Posterior vena cava (tissue), 2 donors: Measurements from ENCODE around the gene GNG4. TPM values are rescaled to one million over a fixed set of nuclear protein-coding genes. Genes with fewer than 3 reads are reported as not detected.
"Not testable (repeated sequence)": the region's sequence is repeated elsewhere in the genome, so short reads cannot be mapped to it uniquely, and the experiment has no call there.

Experiments
- DNase-seq: peaks from one replicate; pipeline ENCODE4 v3.0.0-alpha.2; 2020; ENCODE audit warnings: low spot score
- intact Hi-C, 2 donors: fragments of 100-400 bp; cut with DNase I; formaldehyde crosslinking; loops; one replicate each; pipeline versions ENCODE4 v1.14.1 to v1.14.2; 2022 to 2023
- total RNA-seq, 2 donors: library from RNA; stranded (reverse); fragmentation: NEBNext Ultra II Directional; extraction: Animal tissue kit (Norgen Biotek cat#: 25700); gene quantifications; one replicate each; pipeline ENCODE4 v1.2.1, GENCODE V29; 2021
- donor health status: DM: yes; HTN: yes; CAD: no.
- donor health status: DM: yes; HTN: yes; CAD: no.

GNG4 gene
- total RNA-seq, 2 donors from 2014 or later, result 0.32 to 0.38 TPM

DNA sequence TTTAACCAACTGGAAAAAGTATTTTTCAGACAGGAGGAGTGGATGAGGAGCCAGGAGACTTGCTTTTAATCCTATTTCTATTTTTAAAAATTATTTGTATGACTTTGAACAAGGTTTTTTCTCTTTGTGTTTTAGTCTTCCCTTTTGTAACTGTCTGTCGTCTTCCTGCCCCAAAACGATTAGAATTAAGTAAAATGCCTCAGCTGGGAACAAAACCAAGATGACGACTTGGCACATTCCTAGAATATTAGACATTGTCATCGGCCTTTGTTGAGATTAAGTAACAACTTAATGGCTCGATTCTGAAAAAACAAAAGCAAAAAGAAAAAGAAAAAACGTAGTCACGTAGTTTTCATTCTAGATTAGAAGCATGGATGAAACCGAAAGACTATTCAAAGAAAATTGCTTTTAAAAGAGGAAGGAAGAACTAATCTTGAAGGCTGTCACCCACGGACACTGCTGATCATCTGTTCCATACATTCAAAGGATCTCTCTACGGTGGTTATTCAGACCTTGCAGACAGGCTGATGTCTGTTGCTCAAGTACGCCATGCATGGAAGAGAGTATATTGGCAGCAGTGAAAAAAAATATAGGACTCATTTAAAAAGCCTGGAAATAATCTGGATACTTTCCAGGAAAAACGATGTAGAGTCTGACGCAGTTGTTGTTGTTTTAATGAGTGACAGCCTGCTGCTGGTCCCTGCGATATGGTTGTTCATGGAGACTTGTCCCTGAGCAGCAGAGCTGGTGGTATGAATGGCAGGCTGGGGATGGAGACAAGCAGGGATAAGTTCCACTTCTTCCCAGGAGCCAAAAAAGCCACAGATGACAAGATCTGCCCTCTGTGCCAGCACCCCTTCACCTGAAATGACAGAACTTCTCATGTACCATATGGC, 16.8 kb downstream of the GNG4 start:
- intact Hi-C loops, result no loop called here
- peak; percentile 14 for DNase-seq

DNA sequence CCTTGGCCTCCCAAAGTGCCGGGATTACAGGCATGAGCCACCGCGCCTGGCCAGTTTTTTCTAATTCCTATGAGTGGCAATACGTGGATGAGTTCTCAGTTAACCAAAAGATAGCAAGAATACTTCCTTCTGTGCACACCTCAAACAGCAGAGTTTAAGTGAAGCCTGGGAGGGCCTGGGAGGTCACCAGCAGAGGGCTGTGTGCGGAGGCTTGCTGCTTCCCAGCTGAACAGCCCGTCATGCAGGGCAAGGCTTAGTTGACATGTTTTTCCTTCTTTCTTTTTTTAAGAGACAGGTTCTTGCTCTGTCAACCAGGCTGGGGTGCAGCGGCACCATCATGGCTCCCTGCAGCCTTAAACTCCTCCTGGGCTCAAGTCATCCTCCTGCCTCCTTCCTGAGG, 17.8 kb downstream of the GNG4 start:
- DNase-seq, result peak; percentile 26
- intact Hi-C loops, result no loop called here

DNA sequence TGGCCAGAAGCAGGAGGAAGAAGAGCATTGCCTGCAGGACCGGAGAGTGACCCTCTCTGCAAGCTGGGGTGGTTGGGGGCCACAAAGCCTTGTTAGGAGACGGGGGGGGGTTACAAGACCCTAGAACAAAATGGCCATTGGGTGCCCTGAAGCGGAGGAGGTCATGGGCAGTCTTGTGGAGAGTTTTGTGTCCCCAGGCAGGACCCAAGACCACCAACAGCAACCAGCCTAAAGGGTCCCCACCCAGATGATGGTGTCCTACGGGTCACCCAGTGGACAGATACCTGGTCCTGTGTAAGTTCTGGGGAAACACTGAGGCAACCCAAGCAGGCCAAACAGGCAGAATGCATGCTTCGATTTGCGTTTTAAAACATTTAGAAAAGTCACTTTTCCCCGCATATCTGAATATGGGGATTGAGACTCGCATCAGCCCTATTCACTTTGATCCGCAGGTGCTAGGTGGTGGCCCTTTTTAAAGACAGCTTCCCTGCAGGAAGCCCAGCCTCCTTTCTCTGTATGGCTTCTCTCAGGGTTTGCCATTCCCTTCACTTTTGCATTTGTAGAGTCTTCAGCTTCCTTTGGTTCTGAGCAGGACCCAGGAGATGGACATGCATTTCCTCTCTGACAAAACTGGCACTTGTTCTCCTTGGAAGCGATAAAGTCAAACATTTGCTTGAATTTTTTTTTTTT, 21.1 kb downstream of the GNG4 start:
- no peak for DNase-seq
- intact Hi-C loops, result no loop called here

DNA sequence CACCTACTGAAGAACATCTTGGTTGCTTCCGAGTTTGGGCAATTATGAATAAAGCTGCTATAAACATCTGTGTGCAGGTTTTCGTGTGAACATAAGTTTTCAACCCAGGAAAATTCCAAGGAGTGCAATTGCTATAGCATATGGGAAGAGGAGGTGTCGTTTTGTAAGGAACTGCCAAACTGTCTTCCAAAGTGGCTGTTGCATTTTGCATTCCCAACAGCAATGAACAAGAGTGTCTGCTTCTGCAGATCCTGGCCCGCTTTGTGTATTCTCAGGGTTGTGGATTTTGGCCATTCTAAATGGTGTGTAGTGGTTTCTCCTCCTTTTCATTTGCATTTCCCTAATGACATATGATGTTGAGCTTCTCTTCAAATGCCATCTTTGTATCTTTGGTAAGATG, 23.8 kb downstream of the GNG4 start:
- intact Hi-C loops, result loop anchor here in 1 of 2 donors (2.0 kb wide), 1 partner anchor 71 kb away; no protein-coding TSS in a partner anchor
- no peak for DNase-seq

DNA sequence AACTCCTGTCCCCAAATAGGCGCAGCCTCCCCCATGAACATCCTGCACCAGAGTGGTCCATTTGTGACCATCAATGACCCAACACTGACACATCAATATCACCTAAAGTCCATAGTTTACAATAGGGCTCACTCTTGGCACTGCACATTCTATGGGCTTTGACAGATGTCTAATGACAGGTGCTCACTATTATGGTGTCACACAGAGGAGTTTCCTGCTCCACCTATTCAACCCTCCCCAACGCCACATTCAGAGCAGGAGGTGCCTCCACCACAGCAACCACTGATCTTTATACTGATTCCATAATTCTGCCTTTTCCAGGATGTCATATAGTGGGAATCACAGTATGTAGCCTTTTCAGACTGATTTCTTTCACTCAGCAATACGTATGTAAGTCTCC, 24.2 kb downstream of the GNG4 start:
- intact Hi-C loops, result loop anchor here in 1 of 2 donors (2.0 kb wide), 1 partner anchor 71 kb away; no protein-coding TSS in a partner anchor
- no peak for DNase-seq

DNA sequence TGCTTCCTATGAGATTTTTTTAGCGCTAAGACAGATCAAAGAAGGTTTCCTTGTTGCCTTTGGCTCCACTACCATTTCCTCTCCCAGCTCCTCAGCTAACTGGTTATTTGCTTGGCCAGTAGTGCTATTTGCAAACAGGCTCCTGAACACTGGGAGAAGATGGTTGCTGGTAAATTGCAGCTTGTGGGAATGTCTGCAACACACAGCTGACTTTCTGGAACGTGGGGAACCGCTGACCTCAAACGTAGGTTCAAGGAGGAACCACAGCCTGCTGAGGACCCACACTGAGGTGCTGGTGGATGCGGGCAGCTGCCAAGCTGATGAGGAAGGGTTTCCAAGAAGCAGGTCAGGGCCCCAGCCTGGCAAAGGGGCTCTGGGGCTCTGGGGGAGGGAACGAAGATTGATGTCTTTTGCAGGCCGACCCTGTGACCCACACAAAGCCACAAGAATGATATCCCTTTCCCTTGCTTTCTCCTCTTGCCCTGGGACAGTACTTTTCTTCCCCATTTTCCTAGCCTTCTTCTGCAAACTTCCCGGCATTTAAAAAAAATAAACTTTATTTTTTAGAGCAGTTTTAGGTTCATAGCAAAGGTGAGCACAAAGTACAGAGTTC, 24.8 kb downstream of the GNG4 start:
- intact Hi-C loops, result loop anchor here in 1 of 2 donors (2.0 kb wide), 1 partner anchor 70 kb away; no protein-coding TSS in a partner anchor
- DNase-seq, result no peak

DNA sequence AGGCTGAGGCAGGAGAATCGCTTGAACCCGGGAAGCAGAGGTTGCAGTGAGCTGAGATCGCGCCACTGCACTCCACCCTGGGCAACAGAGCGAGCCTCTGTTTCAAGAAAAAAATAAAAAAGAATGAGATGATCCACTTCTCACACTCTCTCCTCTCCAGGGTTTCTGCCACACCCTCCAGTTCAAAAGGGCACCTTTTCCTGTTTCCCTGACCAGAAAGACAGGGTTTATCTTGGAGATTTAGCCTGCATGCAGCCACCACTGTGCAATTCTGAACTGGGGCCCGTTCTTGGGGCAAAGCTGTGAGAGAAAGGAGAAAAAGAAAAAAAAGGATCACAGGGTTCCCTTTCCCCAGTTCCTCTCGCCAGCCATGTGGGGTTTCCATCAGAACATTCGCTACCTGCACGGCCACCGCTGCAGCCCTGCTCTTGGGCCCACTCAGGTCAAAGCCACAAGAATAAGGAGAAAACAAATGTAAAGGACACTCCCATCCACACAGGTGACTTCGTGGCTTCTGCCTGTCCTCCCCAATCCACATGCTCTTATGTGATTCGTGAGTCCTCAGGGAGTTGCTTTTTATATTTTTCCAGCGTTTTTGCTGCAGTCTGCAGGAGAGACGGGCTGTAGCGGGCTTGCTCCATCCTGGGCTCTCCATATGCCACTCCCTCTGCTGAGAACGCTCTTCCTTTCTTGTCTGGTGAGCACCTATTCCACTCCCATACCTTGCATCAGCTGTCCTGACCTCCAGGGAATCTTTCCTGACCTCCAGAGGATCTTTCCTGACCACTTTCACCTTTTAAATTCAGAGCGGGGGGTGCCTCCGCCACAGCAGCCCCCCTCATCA, 26.4 kb downstream of the GNG4 start:
- intact Hi-C loops, result no loop called here
- DNase-seq, result no peak

DNA sequence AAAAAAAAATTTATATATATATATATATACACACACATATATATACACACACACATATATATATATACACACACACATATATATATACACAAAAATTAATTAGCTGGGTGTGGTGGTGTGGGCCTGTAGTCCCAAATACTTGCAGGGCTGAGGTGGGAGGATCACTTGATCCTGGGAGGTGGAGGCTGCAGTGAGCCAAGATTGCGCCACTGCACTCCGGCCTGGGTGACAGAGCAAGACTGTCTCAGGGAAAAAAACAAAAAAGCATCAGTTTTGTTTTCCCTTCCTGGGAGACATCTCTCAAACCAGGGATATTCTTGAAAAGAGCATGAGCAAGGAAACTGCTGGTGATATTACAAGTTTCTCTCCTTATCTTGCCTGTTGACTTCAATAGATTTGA, 30.4 kb downstream of the GNG4 start:
- intact Hi-C loops, DNase-seq: not testable (repeated sequence)

DNA sequence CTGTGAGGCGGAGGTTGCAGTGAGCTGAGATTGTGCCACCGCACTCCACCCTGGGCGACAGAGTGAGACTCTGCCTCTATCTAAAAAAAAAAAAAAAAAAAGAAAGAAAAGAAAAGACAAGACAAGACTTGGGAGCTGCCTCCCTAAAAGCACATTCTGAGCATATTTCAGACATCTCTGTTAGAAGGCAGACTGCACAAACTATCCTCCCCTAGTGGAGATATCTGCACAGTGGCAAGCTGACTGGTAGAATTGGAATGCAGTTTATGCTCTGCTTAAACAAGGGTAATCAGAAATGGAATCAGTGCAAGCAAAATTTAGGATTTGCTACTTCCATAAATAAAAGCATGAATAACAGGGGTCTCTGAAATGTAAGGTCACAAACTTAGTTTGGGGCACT, 31.8 kb downstream of the GNG4 start:
- no peak for DNase-seq
- intact Hi-C loops, result no loop called here

DNA sequence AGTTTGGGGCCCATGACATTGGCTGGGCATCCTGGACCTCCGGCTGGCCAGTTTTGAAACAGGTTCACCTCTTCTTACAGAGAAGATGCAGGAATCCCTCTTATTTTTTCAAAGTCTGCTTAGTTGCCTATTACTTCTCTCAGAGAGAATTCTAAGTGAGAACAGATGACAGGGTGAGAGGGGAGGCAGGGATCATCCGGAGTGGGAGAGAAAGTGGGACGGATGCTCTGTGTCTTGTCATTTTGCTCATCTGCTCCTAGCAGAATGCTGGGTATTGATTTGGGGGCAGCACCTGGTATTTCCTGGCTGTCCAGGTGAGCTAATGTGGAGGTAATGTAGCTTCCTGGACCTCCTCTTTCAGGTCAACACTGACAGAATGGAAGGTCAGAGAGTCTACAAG, 32.4 kb downstream of the GNG4 start:
- DNase-seq, result no peak
- intact Hi-C loops, result no loop called here

DNA sequence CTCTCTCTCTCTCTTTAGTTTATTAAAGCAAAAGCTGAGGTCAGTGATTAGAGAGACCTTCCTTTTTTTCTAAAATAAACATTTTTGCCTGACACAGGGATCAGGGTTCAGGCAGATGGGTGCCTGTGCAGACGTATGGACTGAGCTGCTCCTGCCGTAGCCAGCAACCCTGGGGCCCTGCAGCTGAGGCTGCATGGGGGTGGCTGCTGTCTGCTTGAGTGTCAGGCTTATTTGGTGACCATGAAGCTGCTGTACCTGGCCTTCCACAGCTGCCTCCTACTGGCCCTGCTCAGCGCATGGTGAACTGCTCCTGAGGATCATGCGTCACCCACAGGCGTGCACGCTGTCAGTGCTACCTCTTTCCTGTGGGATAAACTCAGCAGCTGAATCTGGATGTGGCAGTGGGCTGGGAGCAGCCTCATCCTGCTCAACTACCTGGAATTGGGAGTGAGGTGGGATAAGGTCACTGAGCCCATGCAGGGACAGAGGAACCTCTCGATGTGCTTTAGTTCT, 35.1 kb downstream of the GNG4 start:
- no peak for DNase-seq
- intact Hi-C loops, result no loop called here

DNA sequence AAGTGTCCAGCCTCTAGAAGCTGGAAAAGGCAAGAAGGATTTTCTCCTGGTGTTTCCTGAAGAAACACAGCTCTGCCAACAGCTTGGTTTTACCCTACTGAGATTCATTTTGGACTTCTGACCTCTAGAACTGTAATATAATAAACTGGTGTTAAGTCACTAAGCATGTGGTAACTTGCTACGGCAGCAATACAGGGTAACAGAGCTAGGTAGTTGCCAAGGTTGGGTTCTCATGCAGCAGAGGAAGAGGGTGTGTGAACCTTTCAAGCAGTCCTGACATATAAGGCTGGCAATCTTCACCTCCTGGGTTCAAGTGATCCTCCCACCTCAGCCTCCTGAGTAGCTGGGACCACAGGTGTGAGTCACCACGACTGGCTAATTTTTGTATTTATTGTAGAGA, 36.0 kb downstream of the GNG4 start:
- DNase-seq, result no peak
- intact Hi-C loops, result no loop called here

DNA sequence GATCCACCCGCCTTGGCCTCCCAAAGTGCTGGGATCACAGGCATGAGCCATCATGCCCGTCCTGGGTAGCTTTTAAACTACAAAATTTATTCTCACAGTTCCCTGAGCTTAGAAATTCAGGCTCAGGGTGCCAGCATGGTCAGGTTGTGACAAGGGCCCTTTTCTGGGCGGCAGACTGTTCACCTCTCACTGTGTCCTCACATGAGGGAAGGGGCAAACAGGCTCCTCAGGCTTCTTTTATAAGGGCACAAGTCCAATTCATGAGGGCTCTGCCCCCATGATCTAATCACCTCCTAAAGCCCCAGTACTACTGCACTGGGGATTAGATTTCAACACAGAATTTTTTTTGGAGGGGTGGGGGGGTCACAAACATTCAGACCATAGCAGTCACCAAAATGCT, 36.8 kb downstream of the GNG4 start:
- intact Hi-C loops, result no loop called here
- DNase-seq, result no peak

DNA sequence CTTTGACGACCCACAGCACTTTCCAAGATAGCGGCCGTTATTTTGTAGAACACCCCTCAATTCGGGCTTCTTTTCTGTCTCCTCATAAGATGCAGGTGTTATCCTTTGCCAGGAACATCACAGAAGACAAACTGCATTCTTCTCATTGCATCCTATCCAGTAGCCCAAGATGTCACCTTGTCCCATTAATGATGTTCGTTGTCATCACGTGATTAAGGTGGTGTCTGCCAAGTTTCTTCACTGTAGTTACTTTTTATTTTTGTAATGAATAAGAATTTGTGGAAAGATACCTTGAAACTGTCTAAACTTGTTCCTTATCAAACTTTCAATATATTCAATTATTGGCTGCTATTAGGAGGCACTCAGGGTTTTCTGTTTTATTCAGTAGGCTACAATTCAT, 39.4 kb downstream of the GNG4 start:
- DNase-seq, result no peak
- intact Hi-C loops, result no loop called here

DNA sequence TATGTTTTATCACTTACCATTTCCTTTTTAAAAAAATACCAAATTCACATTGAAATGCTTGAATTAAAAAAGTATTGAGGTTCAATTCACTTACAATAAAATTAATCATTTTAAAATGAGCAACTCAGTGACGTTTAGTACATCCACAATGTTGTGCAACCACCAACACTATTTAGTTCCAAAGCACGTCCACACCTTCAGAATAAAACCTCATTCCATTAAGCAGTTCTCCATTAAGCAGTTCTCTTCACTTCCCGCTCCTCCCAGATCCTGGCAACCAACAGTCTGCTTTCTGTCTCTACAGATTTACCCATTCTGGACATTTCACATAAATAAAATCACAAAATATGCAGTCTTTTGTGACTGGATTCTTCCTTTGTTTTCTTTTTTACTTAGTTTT, 41.3 kb downstream of the GNG4 start:
- intact Hi-C loops, result no loop called here

DNA sequence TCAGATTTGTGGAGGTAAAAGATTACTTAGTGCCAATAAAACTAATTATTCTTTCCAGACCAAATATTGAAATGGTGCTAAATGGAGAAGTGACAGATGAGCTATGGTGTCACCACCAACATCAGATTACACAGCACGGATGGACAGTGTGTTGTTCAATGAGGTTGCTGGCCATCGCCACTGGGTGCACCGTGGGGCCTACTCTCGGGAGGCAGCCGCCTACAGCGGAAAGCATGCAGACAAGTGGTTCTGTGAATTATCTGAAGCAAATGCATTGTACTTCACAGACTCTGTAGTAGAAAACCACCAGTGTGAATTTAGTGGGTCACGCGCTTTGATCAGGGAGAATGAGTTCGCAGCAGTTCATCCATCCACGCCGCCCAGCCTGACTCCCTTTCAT, 42.3 kb downstream of the GNG4 start:
- DNase-seq, result no peak
- intact Hi-C loops, result no loop called here

More for the DNA sequence above, 41.3 kb downstream of the GNG4 start:
- no peak for DNase-seq

DNA sequence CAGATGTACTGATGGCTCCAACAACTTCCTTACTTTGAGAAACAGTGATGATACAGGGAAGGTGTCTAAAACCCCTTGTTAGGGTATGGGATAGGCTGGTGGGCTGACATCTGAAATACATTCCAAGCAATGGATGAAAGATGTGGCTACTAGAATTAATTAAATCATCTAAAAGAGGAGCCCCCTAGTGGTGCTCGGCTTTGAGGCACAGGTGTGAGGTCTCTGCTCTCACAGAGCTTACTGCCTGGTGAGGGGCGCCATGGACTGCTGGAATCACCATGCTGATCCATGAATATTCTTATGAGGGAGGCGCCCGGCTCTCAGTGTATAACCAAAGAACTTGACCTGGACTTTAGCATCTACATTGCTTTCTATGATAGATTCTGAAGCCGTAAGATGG, 48.5 kb downstream of the GNG4 start:
- intact Hi-C loops, result no loop called here
- no peak for DNase-seq

DNA sequence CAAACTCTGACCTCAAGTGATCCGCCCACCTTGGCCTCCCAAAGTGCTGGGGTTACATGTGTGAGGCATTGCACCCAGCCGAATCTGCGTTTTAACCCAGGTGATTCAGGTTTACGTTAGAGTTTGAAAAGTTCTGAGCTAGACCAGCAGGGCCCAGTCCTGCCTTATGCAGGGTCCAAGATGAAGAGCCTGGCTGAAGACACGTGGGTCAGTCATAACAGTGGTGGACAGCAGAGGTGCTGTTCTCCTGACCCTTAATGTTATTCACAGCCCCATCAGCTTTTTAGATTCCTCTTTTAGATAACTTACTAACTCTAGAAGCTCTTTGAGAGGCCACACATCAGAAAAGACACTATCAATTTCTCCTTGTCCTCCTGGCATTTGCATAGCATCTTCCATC, 50.0 kb downstream of the GNG4 start:
- no peak for DNase-seq
- intact Hi-C loops, result no loop called here

DNA sequence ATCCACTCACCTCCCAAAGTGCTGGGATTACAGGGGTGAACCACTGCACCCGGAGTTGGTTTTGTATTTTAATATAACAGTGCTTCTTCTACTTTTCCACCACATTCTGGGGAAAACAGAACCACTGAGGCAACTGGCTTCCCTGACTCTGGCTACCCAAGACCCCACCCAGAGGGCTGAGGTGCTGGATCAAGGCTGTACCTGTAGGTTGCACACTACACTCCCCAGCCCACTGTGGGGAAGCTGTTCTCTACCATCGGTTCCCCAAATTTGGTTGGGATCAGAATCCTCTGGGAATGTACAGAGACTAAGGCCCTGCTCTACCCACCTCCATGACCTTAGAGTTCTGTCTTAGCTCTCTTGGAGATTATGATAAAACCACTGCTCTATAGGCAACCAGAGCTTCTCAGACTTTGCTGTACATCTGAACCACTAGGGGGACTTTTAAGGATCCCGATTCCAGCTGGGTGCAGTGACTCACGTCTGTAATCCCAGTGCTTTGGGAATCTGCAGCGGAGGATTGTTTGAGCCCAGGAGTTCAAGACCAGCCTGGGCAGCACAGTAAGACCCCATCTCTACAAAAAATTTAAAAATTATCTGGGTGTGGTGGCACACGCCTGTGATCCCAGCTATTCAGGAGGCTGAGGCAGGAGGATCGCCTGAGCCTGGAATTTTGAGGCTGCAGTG, 51.6 kb downstream of the GNG4 start:
- intact Hi-C loops, result no loop called here
- DNase-seq, result no peak
